Osteocyte (in vitro differentiated cells): ENCODE data around the gene TMEM127. TPM values are rescaled to one million over a fixed set of nuclear protein-coding genes. Genes with fewer than 3 reads are reported as not detected.

ENCODE experiments used
- DNase-seq: peaks from one replicate; pipeline ENCODE4 v3.0.0; 2021; ENCODE audit warnings: mixed read lengths; ENCODE audit not compliant: unreplicated experiment; ENCODE audit errors: extremely low spot score
- H3K27ac Mint-ChIP-seq: one replicate; pipeline ENCODE4 v1.8.0; 2021; ENCODE audit warnings: mild to moderate bottlenecking, mixed read lengths; ENCODE audit not compliant: unreplicated experiment
- H3K27me3 Mint-ChIP-seq: one replicate; pipeline ENCODE4 v1.8.0; 2021; ENCODE audit warnings: mixed read lengths; ENCODE audit not compliant: unreplicated experiment
- H3K36me3 Mint-ChIP-seq: one replicate; pipeline ENCODE4 v1.8.0; 2021; ENCODE audit warnings: mixed read lengths; ENCODE audit not compliant: unreplicated experiment
- H3K4me1 Mint-ChIP-seq: one replicate; pipeline ENCODE4 v1.8.0; 2021; ENCODE audit warnings: mixed read lengths; ENCODE audit not compliant: unreplicated experiment
- H3K4me3 Mint-ChIP-seq: one replicate; pipeline ENCODE4 v1.8.0; 2021; ENCODE audit warnings: mild to moderate bottlenecking, moderate library complexity, mixed read lengths; ENCODE audit not compliant: unreplicated experiment
- H3K9me3 Mint-ChIP-seq: one replicate; pipeline ENCODE4 v1.8.0; 2021; ENCODE audit warnings: mixed read lengths; ENCODE audit not compliant: unreplicated experiment
- CTCF ChIP-seq: fragments of 200-600 bp; sonication (generic); IDR thresholded peaks from 2 replicates; pipeline ENCODE4 v1.5.0; 2021; ENCODE audit warnings: antibody characterized with exemption, mild to moderate bottlenecking, moderate library complexity
- long read RNA-seq: library from polyadenylated mRNA; unstranded; transcript quantifications from one replicate; pipeline ENCODE4 v2.0.0, GENCODE V29; 2021
- total RNA-seq: library from RNA; stranded (reverse); gene quantifications from 2 replicates; pipeline ENCODE4 v1.2.1, GENCODE V29; 2021

Gene TMEM127
- total RNA-seq: 56.3 and 61.8 TPM in 2 replicates
- long read RNA-seq, partial matches to known transcripts: 2 of 49 reads
- long read RNA-seq, other reads (novel, unspliced or antisense): 47 of 49 reads

GRCh38 chr2:96265840-96266679 lies at the start of gene TMEM127, which contains the start of gene CIAO1:
Gene TMEM127, minus strand, starts transcription at chr2:96265997. Its CDS starts 616 bp downstream, at chr2:96265381.
Gene CIAO1, plus strand, starts transcription at chr2:96266225. Its CDS starts 126 bp downstream, at chr2:96266351.
- Mint-ChIP-seq H3K27me3 (no peaks in the 10 kb centered on the region), H3K36me3 (peaks cover 10% of the 10 kb centered on the region), H3K9me3 (no peaks in the 10 kb centered on the region), H3K4me3 (peak within 1 kb of the TSS; percentile 99), H3K27ac (peak within 1 kb of the TSS; percentile 97), H3K4me1 (peaks cover 39% of the 10 kb centered on the region)
- peak; percentile 33 for TF ChIP-seq CTCF
- peak; percentile 100 for DNase-seq

- Mint-ChIP-seq H3K4me1 (peaks cover 12% of the 10 kb centered on the region), H3K27me3 (peaks cover 11% of the 10 kb centered on the region), H3K4me3 (no peak overlapping the region), H3K27ac (no peak overlapping the region), H3K9me3 (no peaks in the 10 kb centered on the region), H3K36me3 (no peaks in the 10 kb centered on the region)
- no peak for DNase-seq
- TF ChIP-seq CTCF: no peak
Observed at GRCh38 chr2:96315005-96315399, 49.2 kb upstream of the TMEM127 start.

GRCh38 chr2:96308248-96308647 lies 42.5 kb upstream of the TMEM127 start:
- Mint-ChIP-seq H3K4me3 (no peak overlapping the region), H3K27me3 (peaks cover 3% of the 10 kb centered on the region), H3K27ac (no peak overlapping the region), H3K9me3 (no peaks in the 10 kb centered on the region), H3K4me1 (peaks cover 26% of the 10 kb centered on the region), H3K36me3 (peaks cover 11% of the 10 kb centered on the region)
- no peak for DNase-seq
- no peak for TF ChIP-seq CTCF

GRCh38 chr2:96306370-96306769 lies 40.6 kb upstream of the TMEM127 start:
- Mint-ChIP-seq H3K36me3 (peaks cover 28% of the 10 kb centered on the region), H3K4me1 (peaks cover 27% of the 10 kb centered on the region), H3K27me3 (no peaks in the 10 kb centered on the region), H3K9me3 (no peaks in the 10 kb centered on the region), H3K27ac (peak overlapping the region; percentile 95), H3K4me3 (peak overlapping the region; percentile 100)
- TF ChIP-seq CTCF: no peak
- no peak for DNase-seq

- Mint-ChIP-seq H3K4me3 (peak overlapping the region; percentile 100), H3K36me3 (peaks cover 31% of the 10 kb centered on the region), H3K27me3 (no peaks in the 10 kb centered on the region), H3K4me1 (peaks cover 27% of the 10 kb centered on the region), H3K9me3 (no peaks in the 10 kb centered on the region), H3K27ac (peak overlapping the region; percentile 95)
- DNase-seq: no peak
- no peak for TF ChIP-seq CTCF
Observed at GRCh38 chr2:96305979-96306308, 40.1 kb upstream of the TMEM127 start.
